PC-9 (cell line): Measurements from ENCODE around the gene LSM14A. TPM values are rescaled to one million over a fixed set of nuclear protein-coding genes. Genes with fewer than 3 reads are reported as not detected.

Experiments used
- BruUV-seq: library from RNA; stranded (reverse); fragments of 400-500 nt; replicated peaks from 2 replicates; lab custom pipeline; 2021; lab: Mats Ljungman, UMichigan
- CTCF ChIA-PET: fragments of 300-600 bp; sonication (Branson Sonifier 250); formaldehyde crosslinking; loops from one replicate; lab custom pipeline; 2022; ENCODE audit warnings: antibody characterized with exemption; lab: Charles Lee
- POLR2A ChIA-PET: fragments of 300-600 bp; sonication (Branson Sonifier 250); formaldehyde crosslinking; loops from one replicate; lab custom pipeline; 2022; ENCODE audit warnings: antibody characterized with exemption; ENCODE audit not compliant: unreplicated experiment; lab: Charles Lee
- DNase-seq, 2 experiments: peaks; one replicate each; pipeline versions ENCODE4 v3.0.0 to v3.0.0-alpha.2; 2015 to 2022; ENCODE audit warnings: mixed read lengths in 1 of 2
- H2AFZ ChIP-seq: fragments of 200-600 bp; sonication (generic); 2 replicates; pipeline ENCODE4 v1.8.1; 2017; ENCODE audit warnings: antibody characterized with exemption
- H3F3A ChIP-seq: fragments of 200-600 bp; sonication (generic); 2 replicates; pipeline ENCODE4 v1.8.1; 2017; ENCODE audit warnings: antibody characterized with exemption, mild to moderate bottlenecking, low read depth; ENCODE audit not compliant: insufficient read depth
- H3K27ac ChIP-seq: fragments of 200-600 bp; sonication (generic); 2 replicates; pipeline ENCODE4 v1.6.1; 2016; ENCODE audit warnings: mixed run types
- H3K27me3 ChIP-seq: fragments of 200-600 bp; sonication (generic); 2 replicates; pipeline ENCODE4 v1.6.1; 2016; ENCODE audit warnings: low read depth, mixed run types; ENCODE audit not compliant: insufficient read depth
- H3K36me3 ChIP-seq: fragments of 200-600 bp; sonication (generic); 2 replicates; pipeline ENCODE4 v1.6.1; 2016; ENCODE audit warnings: low read depth, mixed run types
- H3K4me1 ChIP-seq: fragments of 200-600 bp; sonication (generic); replicated peaks from 2 replicates; pipeline ENCODE4 v1.6.1; 2016; ENCODE audit warnings: mixed run types; ENCODE audit not compliant: insufficient read depth
- H3K4me2 ChIP-seq: fragments of 200-600 bp; sonication (generic); 2 replicates; pipeline ENCODE4 v1.6.1; 2017; ENCODE audit warnings: mixed run types
- H3K4me3 ChIP-seq: fragments of 200-600 bp; sonication (generic); 2 replicates; pipeline ENCODE4 v1.6.1; 2016; ENCODE audit warnings: mixed run types
- H3K79me2 ChIP-seq: fragments of 200-600 bp; sonication (generic); 2 replicates; pipeline ENCODE4 v1.6.1; 2017; ENCODE audit warnings: low read depth, mixed run types
- H3K9me2 ChIP-seq: fragments of 200-600 bp; sonication (generic); 2 replicates; pipeline ENCODE4 v1.8.1; 2017; ENCODE audit warnings: mild to moderate bottlenecking; ENCODE audit not compliant: insufficient read depth
- H3K9me3 ChIP-seq: fragments of 200-600 bp; sonication (generic); 2 replicates; pipeline ENCODE4 v1.8.1; 2016; ENCODE audit warnings: low read depth; ENCODE audit not compliant: insufficient read depth
- H4K20me1 ChIP-seq: fragments of 200-600 bp; sonication (generic); 2 replicates; pipeline ENCODE4 v1.8.1; 2017; ENCODE audit not compliant: insufficient read depth
- EZH2 ChIP-seq: fragments of 200-600 bp; sonication (generic); IDR thresholded peaks from 2 replicates; pipeline ENCODE4 v1.8.0; 2017; ENCODE audit warnings: antibody characterized with exemption, low read depth
- intact Hi-C: fragments of 100-400 bp; cut with micrococcal nuclease; formaldehyde crosslinking; loops from one replicate; pipeline ENCODE4 v1.10.0; 2022; ENCODE audit not compliant: unreplicated experiment
- total RNA-seq: library from RNA; stranded (reverse); gene quantifications from 2 replicates; pipeline ENCODE4 v1.2.3, GENCODE V29; 2021
- TF ChIP-seq, protein P1 (sequence below): fragments of 200-600 bp; sonication (generic); conservative IDR thresholded peaks from 2 replicates; pipeline ENCODE4 v1.6.1; 2017; ENCODE audit warnings: mixed run types, antibody characterized with exemption, mild to moderate bottlenecking, moderate library complexity

LSM14A gene
- total RNA-seq, 1 experiment from 2014 or later = 169 TPM

DNA sequence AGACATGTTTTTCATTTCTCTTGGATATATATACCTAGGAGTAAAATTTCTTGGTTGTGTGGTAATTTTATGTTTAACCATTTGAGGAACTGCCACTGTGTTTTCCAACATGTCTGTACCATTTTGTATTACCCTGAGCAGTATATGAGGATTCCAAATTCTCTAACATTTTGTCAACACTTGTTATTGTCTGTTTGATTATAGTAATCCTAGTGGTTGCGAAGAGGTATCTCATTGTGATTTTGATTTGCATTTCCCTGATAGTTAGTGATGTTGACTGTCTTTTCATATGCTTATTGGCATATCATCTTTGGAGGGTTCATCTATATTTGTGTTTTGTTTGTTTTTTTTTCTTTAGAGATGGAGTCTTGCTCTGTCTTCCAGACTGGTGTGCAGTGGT is 103.4 kb downstream of the LSM14A start:
- Histone ChIP-seq H3K79me2 (peaks cover 9% of the 10 kb centered on the region), H3K36me3 (no peaks in the 10 kb centered on the region; the same call in 1 of the 2 replicates), H4K20me1 (peaks cover 6% of the 10 kb centered on the region; the same call in 1 of the 2 replicates), H3K9me3 (no peaks in the 10 kb centered on the region), H3K27ac (no peak overlapping the region), H3K4me3 (no peak overlapping the region), H3K4me1 (peaks cover under 1% of the 10 kb centered on the region; the same call in 1 of the 2 replicates), H3K9me2 (no peaks in the 10 kb centered on the region), H2AFZ (no peak overlapping the region), H3F3A (no peaks in the 10 kb centered on the region), H3K27me3 (no peaks in the 10 kb centered on the region), H3K4me2 (no peak overlapping the region)
- DNase-seq = no peak
- ChIA-PET CTCF (no interaction called here), POLR2A (no interaction called here)
- intact Hi-C loops = no loop called here
- BruUV-seq = no TSS peak
- TF ChIP-seq EZH2 = no peak

DNA sequence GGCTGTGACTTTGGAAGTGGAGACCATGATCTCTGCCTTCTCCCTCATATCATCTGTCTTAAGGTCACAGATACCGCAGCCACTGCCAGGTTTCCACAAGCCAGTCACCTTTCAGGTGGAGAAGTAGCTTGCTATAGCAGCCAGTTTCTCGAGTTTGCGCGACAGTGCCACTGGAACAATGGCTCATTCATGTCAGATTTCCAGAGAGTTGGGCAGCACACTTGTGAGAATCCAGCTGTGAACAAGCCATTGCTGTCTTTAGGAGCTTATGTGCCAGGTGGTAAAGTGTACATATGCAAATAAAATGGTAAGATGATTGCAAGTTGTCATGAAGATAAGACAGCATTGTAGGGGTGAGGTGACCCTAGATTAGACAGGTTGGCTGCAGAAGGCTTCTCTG is 104.3 kb downstream of the LSM14A start:
- Histone ChIP-seq H3K4me3 (no peak overlapping the region), H3K27ac (no peak overlapping the region), H2AFZ (no peak overlapping the region), H3K27me3 (no peaks in the 10 kb centered on the region), H3K36me3 (no peaks in the 10 kb centered on the region), H3K4me2 (no peak overlapping the region), H3K9me3 (no peaks in the 10 kb centered on the region), H4K20me1 (peaks cover 6% of the 10 kb centered on the region; the same call in 1 of the 2 replicates), H3F3A (peaks cover 3% of the 10 kb centered on the region; the same call in 1 of the 2 replicates), H3K79me2 (peaks cover 7% of the 10 kb centered on the region), H3K4me1 (no peaks in the 10 kb centered on the region; the same call in 1 of the 2 replicates), H3K9me2 (no peaks in the 10 kb centered on the region)
- BruUV-seq = no TSS peak
- intact Hi-C loops = no loop called here
- CTCF ChIA-PET = interaction anchor here (0.6 kb wide), 1 partner anchor 70 kb away, joined by 4 read pairs; no protein-coding TSS in a partner anchor
- no peak for TF ChIP-seq EZH2
- TF ChIP-seq, protein P1, sequence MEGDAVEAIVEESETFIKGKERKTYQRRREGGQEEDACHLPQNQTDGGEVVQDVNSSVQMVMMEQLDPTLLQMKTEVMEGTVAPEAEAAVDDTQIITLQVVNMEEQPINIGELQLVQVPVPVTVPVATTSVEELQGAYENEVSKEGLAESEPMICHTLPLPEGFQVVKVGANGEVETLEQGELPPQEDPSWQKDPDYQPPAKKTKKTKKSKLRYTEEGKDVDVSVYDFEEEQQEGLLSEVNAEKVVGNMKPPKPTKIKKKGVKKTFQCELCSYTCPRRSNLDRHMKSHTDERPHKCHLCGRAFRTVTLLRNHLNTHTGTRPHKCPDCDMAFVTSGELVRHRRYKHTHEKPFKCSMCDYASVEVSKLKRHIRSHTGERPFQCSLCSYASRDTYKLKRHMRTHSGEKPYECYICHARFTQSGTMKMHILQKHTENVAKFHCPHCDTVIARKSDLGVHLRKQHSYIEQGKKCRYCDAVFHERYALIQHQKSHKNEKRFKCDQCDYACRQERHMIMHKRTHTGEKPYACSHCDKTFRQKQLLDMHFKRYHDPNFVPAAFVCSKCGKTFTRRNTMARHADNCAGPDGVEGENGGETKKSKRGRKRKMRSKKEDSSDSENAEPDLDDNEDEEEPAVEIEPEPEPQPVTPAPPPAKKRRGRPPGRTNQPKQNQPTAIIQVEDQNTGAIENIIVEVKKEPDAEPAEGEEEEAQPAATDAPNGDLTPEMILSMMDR = no peak
- DNase-seq = no peak
- POLR2A ChIA-PET = no interaction called here

DNA sequence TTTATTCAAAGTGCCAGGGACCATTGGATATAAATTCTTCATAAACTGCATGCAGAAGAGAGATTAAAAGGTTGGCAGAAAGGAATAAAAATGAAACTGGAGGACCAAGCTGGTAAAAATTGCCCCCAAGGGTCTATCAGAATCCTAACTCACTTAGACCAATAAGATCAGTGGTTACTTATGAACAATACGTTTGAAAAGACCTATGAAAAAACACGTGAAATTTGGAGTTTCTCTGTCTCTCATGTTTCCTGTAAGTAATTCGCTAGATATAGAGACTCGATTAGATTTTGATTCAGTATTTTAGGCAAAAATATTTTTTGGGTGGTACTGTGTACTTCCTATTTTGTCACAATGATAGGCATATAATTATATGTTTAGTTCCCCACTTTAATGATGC is 104.9 kb downstream of the LSM14A start:
- 0 out of 2 replicates have a peak, but pooled peaks cover 3% of the 10 kb centered on the region for H3K79me2 ChIP-seq
- H3K4me2 ChIP-seq = no peak overlapping the region
- no peak overlapping the region for H3K27ac ChIP-seq
- no peaks in the 10 kb centered on the region for H3K9me3 ChIP-seq
- no peaks in the 10 kb centered on the region for H3K36me3 ChIP-seq
- TF ChIP-seq, protein P1 = no peak
- no peak for TF ChIP-seq EZH2
- no peaks in the 10 kb centered on the region for H3K9me2 ChIP-seq
- no peak overlapping the region for H3K4me3 ChIP-seq
- H2AFZ ChIP-seq = no peak overlapping the region
- intact Hi-C loops = no loop called here
- peaks cover 10% of the 10 kb centered on the region; the same call in 1 of the 2 replicates for H3F3A ChIP-seq
- H3K4me1 ChIP-seq = peaks cover 6% of the 10 kb centered on the region
- BruUV-seq = no TSS peak
- H3K27me3 ChIP-seq = no peaks in the 10 kb centered on the region
- DNase-seq = no peak
- ChIA-PET CTCF (interaction anchor here (0.6 kb wide), 1 partner anchor 69 kb away, joined by 4 read pairs; no protein-coding TSS in a partner anchor), POLR2A (no interaction called here)
- H4K20me1 ChIP-seq = peaks cover 6% of the 10 kb centered on the region
